HG03457 (cell line): Measurements from ENCODE around the gene BNIP1.
A peak's percentile ranks its signal among the peaks of the same experiment; 100 is the strongest.
"Not testable (repeated sequence)": the region's sequence is repeated elsewhere in the genome, so short reads cannot be mapped to it uniquely, and the experiment has no call there.

Experiments used
- ATAC-seq: cut with Tn5 transposase; IDR thresholded peaks from one replicate; pipeline ENCODE4 v1.9.1; 2021; ENCODE audit warnings: moderate number of reproducible peaks; ENCODE audit not compliant: unreplicated experiment

The BNIP1 gene, protein sequence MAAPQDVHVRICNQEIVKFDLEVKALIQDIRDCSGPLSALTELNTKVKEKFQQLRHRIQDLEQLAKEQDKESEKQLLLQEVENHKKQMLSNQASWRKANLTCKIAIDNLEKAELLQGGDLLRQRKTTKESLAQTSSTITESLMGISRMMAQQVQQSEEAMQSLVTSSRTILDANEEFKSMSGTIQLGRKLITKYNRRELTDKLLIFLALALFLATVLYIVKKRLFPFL

DNA sequence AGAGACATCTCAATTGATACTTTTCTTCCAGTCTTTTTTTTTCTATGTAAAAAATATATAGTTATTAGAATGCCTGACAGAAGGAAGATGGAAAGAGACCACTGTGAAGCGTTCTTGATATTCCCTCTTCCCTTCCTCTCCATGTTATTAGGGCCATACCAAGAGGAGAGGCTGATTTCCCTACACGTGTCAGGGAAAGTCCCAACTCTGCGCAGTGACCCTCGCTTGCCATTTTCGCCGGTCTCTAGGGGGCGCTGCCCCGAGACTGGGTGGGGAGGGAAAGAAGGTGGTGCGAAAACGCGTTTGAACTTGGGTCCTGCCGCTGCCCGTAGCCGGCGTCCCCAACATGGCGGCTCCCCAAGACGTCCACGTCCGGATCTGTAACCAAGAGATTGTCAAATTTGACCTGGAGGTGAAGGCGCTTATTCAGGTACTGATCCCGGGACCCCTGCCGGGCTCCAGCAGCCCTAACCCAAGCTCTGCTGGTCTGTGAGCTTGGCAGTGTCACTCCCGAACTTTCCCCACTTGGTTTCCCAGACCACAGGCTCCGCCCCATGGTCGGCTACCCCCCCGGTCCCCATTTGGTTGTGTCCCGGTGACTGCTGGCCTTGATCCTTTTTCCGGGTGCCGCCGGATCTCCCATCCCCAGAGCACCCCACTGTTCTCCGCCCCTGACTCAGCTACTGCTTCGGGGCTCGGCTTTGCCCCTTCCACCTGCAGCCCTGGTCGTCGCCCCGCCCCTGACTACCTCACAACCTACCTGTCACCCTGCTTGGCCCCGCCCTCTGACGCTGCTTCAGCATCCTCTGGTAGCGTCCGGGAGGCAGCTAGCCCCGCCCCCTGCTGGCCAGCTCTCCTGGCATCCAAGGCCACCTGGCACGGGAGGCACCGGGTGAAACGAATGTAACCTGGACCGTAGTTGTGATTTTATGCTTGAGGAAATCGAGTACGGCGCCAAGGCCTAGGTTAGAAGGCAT is at the start of gene BNIP1:
Gene BNIP1 (plus strand): TSS at position 332 of the 977 bp plus-strand sequence. CDS start 15 bp downstream, at position 347.
- peak; percentile 85 for ATAC-seq

DNA sequence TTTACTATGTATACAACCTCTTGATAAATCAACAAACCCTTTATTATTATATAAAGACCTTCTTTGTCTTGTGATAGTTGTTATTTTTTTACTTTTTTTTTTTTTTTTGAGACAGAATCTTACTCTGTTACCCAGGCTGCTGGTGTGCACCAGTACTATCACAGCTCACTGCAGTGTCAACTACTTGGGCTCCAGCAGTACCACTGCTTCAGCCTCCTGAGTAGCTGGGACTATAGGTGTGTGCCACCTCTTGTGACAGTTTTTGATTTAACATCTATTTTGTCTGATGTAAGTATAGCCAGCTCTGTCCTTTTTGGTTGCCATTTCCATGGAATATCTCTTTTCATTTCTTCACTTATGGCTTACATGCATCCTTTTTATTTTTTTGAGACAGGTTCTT is 45.5 kb upstream of the BNIP1 start:
- no peak for ATAC-seq

DNA sequence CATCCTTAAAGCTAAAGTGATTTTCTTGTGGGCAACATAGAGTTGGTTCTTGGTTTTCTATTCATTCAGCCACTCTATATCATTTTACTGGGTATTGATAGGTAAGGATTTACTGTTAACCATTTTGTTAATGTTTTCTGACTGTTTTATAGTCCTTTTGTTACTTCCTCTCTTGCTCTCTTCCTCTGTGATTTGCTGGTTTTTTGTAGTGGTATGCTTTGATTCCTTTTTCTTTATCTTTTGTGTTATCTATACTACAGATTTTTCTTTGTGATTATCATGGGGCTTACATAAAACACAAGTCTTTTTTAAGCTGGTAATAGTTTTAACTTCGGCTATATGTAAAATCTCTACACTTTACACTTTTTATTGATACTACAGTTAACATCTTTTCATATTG is 44.9 kb upstream of the BNIP1 start:
- ATAC-seq, result no peak

DNA sequence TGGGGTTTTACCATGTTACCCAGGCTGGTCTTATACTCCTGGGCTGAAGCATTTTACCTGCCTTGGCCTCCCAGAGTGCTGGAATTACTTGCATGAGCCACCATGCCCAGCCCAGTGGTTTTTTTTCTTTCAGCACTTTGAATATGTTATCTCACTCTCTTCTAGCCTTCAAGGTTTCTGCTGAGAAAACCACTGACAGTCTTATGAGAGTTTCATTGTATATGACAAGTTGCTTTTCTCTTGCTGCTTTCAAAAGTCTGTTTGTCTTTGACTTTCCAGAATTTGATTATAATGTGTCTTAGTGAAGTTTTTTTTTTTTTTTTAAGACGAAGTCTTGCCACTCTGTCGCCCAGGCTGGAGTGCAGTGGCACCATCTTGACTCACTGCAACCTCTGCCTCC is 43.1 kb upstream of the BNIP1 start:
- no peak for ATAC-seq

DNA sequence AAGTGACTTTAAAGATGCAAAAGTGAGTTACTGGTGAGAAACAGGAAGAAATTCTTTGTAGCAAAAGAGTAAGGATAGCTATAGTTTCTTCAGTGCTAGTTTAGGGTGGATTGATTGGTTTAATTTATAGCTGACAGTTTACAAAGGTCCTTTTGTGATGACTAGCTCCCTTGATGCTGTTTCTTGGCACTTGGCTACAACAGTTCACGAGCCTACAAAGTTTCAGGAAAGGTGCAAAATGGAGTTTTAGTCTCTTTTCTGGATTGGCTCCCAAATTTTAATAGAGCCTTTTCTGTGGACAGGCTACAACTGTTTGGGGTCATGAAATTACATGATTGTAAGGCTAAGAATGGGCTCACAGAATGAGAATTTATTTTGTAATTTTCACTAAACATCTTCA is 40.9 kb upstream of the BNIP1 start:
- ATAC-seq, result no peak

DNA sequence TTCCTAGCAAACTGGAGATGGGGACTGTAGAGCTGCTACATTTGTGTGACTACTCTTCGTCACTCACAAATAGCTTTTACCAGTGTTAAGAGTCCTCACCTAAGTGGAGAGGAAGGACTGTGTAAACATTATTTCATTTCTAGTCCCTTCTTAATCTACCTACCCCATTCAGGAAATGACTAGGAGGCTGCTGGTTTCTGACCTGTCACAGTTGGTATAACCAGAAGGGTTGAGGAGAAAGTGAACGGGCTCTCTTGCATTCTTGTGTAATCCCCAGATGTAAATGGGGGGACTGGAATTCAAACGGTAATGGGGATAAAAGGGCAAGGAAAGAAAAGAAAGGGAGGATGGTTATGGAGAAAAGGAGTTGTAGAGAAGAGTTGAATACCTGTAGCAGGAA is 35.4 kb upstream of the BNIP1 start:
- ATAC-seq, result no peak

DNA sequence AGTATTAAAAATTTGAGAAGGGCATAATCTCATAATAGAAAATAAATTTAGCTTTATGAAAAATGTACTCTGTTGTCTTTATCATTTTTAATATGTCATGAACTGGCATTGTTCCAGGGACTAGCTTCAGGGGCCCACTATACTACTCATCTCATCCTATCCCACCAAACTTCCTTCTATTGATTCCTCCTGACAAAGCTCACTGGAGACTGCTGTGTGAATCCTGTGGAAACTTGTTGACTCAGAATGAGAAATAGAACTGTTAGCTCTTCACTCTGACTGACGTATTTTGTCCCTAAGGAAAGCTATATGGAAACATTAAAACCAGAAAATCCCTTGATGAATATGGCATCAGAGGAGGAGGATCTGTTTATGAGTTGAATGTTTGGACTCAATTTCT is 29.8 kb upstream of the BNIP1 start:
- ATAC-seq, result no peak

DNA sequence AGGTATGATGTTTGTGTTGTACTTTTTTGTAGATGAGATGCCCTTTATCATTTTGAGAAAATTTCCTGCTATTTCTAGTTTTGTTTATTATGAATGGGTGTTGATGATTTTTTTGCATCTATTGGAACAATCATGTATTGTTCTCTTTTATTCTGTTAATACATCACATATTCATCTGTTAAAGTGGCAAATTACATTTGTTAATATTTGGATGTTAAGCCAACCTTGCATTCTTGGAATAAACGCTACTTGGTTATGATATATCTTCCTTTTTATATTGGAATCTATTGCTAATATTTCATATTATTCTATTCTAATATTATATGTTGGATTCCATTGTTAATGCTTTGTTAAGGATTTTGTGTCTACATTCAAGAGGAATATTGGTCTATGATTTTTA is 24.6 kb upstream of the BNIP1 start:
- no peak for ATAC-seq

DNA sequence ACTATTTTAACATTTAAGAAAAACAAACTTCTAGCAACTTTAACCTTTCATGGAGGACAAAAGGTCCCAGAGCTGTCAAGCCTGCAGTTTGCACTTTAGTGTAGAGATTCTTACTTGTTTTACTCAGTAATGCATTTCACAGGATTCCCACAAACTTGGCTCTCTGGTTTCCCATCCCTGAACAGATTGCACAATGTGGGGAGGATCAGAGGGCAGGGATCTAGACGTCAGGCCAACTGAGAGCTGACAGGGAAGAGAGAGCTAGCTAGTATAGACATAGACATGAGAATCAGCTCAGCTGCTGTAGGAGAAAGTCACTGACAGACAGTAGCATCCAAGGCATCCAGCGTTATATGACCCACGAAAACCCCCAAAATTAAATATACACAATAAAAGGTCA is 20.9 kb upstream of the BNIP1 start:
- no peak for ATAC-seq

DNA sequence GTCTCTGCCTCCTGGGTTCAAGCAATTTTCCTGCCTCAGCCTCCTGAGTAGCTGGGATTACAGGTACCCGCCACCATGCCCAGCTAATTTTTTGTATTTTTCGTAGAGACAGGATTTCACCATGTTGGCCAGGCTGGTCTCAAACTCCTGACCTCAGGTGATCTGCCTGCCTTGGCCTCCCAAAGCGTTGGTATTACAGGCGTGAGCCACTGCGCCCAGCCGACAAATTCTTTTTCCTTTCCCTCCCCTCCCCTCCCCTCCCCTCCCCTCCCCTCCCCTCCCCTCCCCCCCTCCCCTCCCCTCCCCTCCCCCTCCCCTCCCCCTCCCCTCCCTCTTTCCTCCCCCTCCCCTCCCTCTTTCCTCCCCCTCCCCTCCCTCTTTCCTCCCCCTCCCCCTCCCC is 12.2 kb upstream of the BNIP1 start:
- ATAC-seq, result not testable (repeated sequence)

DNA sequence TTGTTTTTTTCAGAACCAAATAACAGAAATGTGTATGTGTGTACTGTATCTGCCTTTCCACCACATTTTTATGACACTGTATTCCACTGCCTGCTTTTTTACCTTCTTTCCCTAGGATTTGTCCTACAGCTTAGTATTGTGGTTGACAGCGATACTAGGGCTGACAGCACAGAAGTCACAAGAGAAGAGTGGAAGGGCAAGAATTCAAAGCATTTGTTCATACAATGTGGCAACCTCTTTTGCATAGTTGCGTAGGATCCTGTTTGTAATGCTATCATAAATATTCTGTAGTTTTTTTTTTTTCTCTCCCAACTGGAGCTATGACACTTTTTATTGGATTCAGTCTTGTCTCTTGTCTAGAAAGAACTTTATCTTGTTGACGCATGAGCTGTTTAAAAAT is 5.6 kb upstream of the BNIP1 start:
- ATAC-seq, result no peak

DNA sequence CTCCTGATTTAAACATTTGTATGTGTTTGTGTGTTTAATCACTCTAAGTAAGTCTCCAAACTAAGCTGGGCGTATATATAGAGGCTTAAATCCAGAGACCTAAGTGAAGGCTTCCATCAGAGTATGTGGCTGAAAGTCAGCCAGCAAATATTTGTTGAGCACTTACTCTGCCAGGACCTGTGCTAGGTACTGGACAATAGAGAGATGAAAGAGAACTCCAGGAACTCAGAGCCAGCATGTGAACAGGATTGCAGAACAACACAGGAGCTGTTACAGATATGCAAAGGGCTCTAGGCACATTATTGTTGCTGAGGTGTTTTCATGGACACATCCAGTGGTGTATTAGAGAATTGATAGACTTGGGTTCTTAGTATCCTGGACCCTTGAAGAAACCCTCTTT is 4.7 kb upstream of the BNIP1 start:
- no peak for ATAC-seq

DNA sequence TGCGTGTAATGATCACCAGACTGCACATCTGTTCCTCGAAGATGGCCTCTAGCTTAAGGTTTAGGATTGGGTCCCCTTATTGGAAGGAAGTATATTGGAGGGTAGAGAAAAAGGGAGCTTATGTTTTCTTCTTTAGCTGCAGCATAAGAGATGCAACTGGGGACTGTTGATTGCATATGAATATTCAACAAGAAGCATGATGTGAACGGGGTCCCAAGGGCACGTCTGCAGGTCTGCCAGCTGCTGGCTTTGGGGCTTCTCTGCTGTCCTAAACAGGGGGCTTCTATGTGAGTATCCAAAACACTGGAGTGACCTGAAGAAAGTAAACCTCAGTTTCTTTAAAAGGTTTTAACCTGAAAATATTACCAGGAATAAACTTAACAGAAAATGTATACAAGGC is 3.6 kb upstream of the BNIP1 start:
- ATAC-seq, result no peak

DNA sequence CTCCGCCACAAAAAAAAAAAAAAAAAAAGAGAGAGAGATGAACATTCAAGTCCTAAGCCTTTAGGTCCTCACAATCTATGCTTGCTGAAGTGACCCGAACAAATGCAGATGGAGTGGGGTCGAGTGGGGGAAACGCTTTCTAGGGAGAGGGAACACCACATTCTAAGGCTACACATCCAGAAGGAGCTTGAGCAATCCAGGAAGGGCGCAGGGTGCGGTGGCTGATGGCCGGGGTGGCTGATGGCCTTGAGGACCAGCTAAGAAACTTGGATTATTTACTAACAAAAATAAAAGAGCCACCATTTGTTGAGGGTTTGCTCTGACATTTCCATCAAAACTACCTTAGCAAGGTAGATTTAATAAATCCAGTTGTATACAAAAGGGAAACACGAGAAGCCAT is 764 bp upstream of the BNIP1 start:
- ATAC-seq, result no peak

DNA sequence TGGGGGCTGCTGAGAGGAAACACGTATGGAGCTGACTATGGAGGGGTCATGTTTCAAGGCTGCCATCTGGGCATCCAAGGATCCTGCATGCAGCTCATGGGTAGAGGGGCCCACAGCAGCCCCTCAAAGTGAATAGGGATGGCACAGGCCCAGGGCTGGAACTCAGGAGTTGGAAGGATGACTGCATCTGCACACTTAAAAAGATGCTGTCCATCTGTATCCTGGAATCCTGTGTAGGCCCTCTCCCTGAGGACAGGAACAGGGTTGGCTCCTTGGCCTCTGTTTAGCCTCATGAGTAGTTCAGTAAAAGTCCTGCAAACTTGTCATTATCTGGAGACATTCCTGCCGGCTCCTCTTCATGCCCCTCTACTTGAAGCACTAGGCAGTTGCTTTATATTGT is 4.0 kb downstream of the BNIP1 start:
- ATAC-seq, result no peak

DNA sequence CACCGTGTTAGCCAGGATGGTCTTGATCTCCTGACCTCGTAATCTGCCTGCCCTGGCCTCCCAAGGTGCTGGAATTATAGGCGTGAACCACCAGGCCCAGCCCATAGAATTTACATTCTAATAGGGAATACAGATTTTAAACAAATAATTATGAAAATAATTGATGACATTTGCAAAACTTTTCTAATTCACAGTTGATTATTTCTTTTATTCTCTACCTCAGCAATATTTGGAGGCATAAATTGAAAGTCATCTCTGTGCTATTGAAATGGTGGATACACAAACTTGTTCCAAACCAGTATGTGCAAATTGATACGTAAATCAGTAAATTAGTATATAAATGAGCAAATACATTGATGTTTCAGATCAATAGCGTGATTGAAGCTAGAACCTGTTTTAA is 8.2 kb downstream of the BNIP1 start:
- no peak for ATAC-seq

DNA sequence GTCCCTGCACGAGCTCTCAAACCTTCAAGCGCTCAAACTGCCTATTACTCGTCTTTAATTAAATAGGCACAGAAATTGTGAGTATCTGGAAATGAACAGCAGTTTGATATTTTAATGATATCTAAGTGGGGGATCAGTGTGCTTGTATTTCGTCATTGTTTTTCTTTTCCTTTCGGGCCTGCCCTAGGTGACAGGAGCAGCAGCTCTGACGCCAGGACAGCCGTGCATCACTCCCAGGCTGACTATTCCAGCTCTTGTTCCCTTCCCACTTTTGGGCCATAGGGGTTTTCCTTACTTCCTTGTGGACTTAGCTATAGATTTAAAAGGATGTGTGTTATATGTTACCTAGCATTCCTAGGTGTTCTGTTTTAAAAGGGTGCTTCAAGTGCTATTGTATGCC is 9.5 kb downstream of the BNIP1 start:
- ATAC-seq, result no peak

DNA sequence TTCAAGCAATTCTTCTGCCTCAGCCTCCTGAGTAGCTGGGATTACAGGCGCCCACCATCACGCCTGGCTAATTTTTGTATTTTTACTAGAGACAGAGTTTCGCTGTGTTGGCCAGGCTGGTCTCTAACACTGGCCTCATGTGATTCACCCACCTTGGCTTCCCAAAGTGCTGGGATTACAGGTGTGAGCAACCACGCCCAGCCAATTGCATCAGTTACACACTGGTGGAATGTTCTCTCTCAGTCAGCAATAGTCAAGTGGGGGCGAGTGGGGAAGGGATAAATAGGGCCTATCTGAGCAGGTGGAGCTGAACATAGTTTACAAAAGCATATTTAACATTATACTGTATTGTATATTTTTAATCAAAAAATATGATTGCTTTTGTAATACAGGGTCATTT is 10.3 kb downstream of the BNIP1 start:
- ATAC-seq, result not testable (repeated sequence)

DNA sequence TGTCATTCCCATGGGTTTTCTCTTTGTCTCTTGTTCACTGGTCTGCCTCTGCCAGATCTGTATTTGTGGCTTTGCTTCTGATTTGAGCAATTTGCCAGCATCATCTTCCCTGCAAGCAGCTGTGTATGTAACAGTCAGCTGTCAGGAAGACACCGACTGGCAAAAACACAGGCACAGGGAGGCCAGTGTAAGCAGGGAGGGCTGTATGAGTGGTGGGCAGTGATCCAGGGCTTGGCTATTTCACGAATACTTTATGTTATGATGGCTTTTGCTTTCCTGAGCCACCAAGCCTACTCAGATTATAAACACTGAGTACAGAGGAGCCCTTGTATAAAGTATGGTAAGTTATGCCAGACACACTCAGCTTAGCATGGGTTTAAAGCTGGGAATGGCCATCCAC is 11.6 kb downstream of the BNIP1 start:
- no peak for ATAC-seq

DNA sequence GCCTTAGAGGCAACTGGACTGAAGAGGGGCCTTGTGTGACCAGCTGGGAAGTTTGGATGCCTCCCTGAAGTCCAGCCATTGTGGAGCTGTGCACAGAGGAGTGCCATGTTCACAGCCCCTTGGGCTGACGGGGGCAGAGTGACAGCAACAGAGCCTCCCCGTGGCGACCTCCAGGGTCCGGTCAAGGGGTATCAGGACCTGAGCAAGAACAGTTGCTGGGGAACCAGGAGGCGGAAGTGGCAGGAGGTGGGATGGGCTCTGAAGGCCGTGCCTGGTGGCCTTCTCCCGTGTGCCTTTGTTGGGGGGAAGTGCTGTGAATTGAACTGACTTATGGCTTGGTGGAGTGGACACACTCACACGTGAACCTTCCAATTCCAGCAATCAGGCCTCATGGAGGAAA is 14.0 kb downstream of the BNIP1 start:
- ATAC-seq, result no peak

DNA sequence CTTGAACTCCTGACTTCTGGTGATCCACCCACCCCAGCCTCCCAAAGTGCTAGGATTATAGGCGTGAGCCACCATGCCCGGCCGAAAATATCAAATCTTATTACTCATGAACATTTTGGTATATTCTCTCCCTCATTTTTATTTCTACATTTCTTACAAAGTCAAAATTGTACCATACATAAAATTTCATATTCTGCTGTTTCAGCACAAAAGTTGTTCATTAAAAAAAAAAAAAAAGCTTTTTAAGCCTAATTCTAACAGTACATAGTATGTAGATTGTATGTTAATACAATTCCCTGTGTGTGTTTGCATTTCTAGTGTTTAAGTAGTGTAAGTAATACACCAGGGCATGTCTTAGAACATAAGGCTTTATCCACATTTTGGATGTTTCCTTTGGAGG is 14.9 kb downstream of the BNIP1 start:
- no peak for ATAC-seq

DNA sequence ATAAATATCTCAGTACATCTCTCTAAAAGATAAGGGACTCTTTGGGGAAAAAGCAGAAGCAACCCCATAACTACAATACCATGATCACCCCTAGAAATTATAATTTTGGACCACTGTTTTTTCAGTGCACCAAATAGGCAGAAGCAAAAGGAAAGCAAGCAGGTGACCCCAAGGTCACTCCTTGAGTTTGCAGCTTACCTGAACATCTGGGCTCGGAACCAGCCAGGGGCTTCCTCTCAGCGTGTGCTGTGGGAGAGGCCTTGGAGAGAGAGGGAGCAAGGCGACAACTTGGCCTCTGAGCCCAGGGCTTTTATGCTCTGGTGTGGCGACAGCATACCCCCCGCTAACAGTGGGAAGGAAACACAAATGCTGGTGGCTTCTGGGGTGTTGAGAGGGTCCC is 16.8 kb downstream of the BNIP1 start:
- ATAC-seq, result no peak
